H1 (cell line): ENCODE results near the gene NRAS. TPM values are rescaled to one million over a fixed set of nuclear protein-coding genes. Genes with fewer than 3 reads are reported as not detected.

Source experiments
- CTCF ChIP-seq, 3 experiments: IDR thresholded peaks; 1 replicate in 2 of 3; 2 replicates in 1 of 3; pipeline versions ENCODE4 v1.5.1 to v1.6.1; 2011; ENCODE audit warnings: low read length in 3 of 3, mild to moderate bottlenecking in 3 of 3, inconsistent platforms in 2 of 3, low read depth in 1 of 3, moderate library complexity in 1 of 3; ENCODE audit not compliant: insufficient read depth in 1 of 3; ENCODE audit errors: control extremely low read depth in 1 of 3
- GABPA ChIP-seq: IDR thresholded peaks from 2 replicates; pipeline ENCODE4 v1.6.1; 2011; ENCODE audit warnings: mild to moderate bottlenecking, low read length, moderate library complexity, borderline replicate concordance; ENCODE audit not compliant: insufficient read depth
- SP4 ChIP-seq: IDR thresholded peaks from 2 replicates; pipeline ENCODE4 v1.6.1; 2012; ENCODE audit warnings: low read length, inconsistent platforms
- TAF1 ChIP-seq: IDR thresholded peaks from 2 replicates; pipeline ENCODE4 v1.6.1; 2011; ENCODE audit warnings: mild to moderate bottlenecking, low read depth, low read length
- TCF12 ChIP-seq: IDR thresholded peaks from 2 replicates; pipeline ENCODE4 v1.6.1; 2011; ENCODE audit warnings: low read depth, mild to moderate bottlenecking, low read length
- polyA plus RNA-seq, 7 experiments: library from polyadenylated mRNA; depleted of rRNA in 3 of 7; stranded (reverse) in 5 of 7; unstranded in 2 of 7; fragments of >200 nt in 5 of 7; fragments of 200-250 nt in 2 of 7; gene quantifications; 1 replicate in 5 of 7; 2 replicates in 1 of 7; 4 replicates in 1 of 7; pipeline versions ENCODE4 v1.2.1 to v1.2.3, GENCODE V29; 2011 to 2013; ENCODE audit warnings: missing spikeins in 2 of 7, mixed read lengths in 2 of 7
- total RNA-seq: library from RNA; stranded (reverse); fragmentation: NEBNext Ultra II Directional; extraction: Animal tissue kit (Norgen Biotek cat#: 25700); gene quantifications from 2 replicates; pipeline ENCODE4 v1.2.1, GENCODE V29; 2021

The NRAS gene
- total and polyA plus RNA-seq, 2 of the 8 experiments (the other 6 are each of a cell fraction or from before 2014, with no cell fraction given): 24.5 to 65.1 TPM

DNA sequence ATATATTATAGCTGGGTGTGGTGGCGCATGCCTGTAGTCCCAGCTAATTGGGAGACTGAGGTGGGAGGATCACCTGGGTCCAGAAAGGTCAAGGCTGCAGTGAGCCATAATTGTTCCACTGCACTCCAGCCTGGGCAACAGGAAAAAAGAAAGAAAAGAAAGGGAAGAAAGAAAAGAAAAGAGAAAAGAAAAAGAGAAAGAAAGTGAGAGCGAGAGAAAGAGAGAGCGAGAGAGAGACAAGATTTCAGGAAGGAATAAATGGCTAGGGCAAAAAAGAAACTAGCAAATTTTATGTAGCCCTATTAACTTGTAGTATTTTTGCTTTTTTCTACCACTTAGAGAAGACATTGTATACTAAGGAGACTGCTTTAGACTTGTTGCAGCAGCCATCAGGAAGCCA lies 6.2 kb downstream of the NRAS start (continued):
- no peak for TF ChIP-seq CTCF (IDR thresholded peaks at IDR 0.05; ENCODE audit: control extremely low read depth in 1 of 3, insufficient read depth in 1 of 3, low read depth in 1 of 3, low read length in 3 of 3)
- TF ChIP-seq SP4: no peak
- no peak for TF ChIP-seq TAF1
- TF ChIP-seq GABPA: no peak
- TF ChIP-seq TCF12: no peak
